ENCODE results near the gene TNK1. TPM values are rescaled to one million over a fixed set of nuclear protein-coding genes. Genes with fewer than 3 reads are reported as not detected.

The TNK1 gene
- total RNA-seq, 1 experiment from 2014 or later = 16.8 TPM

DNA sequence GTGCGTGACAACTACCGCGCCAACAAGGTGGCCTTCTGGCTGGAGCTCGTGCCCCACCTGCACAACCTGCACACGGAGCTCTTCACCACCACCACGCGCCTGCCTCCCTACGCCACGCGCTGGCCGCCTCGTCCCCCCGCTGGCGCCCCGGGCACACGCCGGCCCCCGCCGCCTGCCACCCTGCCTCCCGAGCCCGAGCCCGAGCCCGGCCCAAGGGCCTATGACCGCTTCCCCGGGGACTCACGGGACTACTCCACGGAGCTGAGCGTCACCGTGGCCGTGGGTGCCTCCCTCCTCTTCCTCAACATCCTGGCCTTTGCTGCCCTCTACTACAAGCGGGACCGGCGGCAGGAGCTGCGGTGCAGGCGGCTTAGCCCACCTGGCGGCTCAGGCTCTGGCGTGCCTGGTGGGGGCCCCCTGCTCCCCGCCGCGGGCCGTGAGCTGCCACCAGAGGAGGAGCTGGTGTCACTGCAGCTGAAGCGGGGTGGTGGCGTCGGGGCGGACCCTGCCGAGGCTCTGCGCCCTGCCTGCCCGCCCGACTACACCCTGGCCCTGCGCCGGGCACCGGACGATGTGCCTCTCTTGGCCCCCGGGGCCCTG, 36.3 kb downstream of the TNK1 start:
- peaks cover 0 to 3% of the 10 kb centered on the region in 2 experiments; a peak in 1 of 4 replicates for H3K36me3 ChIP-seq (ENCODE audit: control insufficient read depth in 1 of 2, insufficient read depth in 2 of 2, low read length in 2 of 2)
- POLR2A ChIA-PET = interaction anchor here (0.6 kb wide), 1 partner anchor 13 kb away, joined by 6 read pairs; the partner anchor contains the start of gene TMEM256
- H4K20me1 ChIP-seq (ENCODE audit: insufficient read depth) = no peaks in the 10 kb centered on the region
- no peak for DNase-seq (ENCODE audit: low read depth, low spot score)
- no peaks in the 10 kb centered on the region for H3K79me2 ChIP-seq (ENCODE audit: insufficient read depth, low read length)
- H3K4me2 ChIP-seq (ENCODE audit: low read length) = no peak overlapping the region
- H3K9me3 ChIP-seq (ENCODE audit: control insufficient read depth in 1 of 2, insufficient read depth in 1 of 2, low read depth in 1 of 2, low read length in 2 of 2) = no peaks in the 10 kb centered on the region
- H3K4me1 ChIP-seq (ENCODE audit: control insufficient read depth in 1 of 2, insufficient read depth in 2 of 2, low read length in 2 of 2) = peaks cover 0 to 3% of the 10 kb centered on the region in 2 experiments; a peak in 1 of 4 replicates
- BruUV-seq (replicated peaks) = no TSS peak
- no peaks in the 10 kb centered on the region for H3K9me2 ChIP-seq (ENCODE audit: insufficient read depth)
- H3K27me3 ChIP-seq (ENCODE audit: insufficient read depth, low read length) = no peaks in the 10 kb centered on the region
- H3K4me3 ChIP-seq (replicated peaks in 1 of 2; ENCODE audit: low read depth in 1 of 2, low read length in 2 of 2) = no peak overlapping the region
- RAD21 ChIA-PET (ENCODE audit: low non-redundant PET in 1 of 2, low total read pairs in 2 of 2, uncharacterized antibody in 2 of 2, unreplicated experiment in 2 of 2) = no interaction called here
- no peak overlapping the region for H3K9ac ChIP-seq (ENCODE audit: low read length)
- H2AFZ ChIP-seq (ENCODE audit: low read depth, low read length, poor library complexity, severe bottlenecking) = no peak overlapping the region
- CTCF ChIA-PET = no interaction called here
- H3K27ac ChIP-seq (ENCODE audit: low read depth, low read length) = no peak overlapping the region
- TF ChIP-seq YY1 (IDR thresholded peaks at IDR 0.05; ENCODE audit: extremely low read depth, insufficient replicate concordance, low read depth, low read length) (no peak), TCF7L2 (IDR thresholded peaks at IDR 0.05; ENCODE audit: borderline replicate concordance, extremely low read depth, insufficient read depth, insufficient read length) (no peak), ELF1 (IDR thresholded peaks at IDR 0.05; ENCODE audit: borderline replicate concordance, low read depth) (no peak), POLR2AphosphoS5 (IDR thresholded peaks at IDR 0.05; ENCODE audit: low read depth, low read length) (no peak), CEBPB (IDR thresholded peaks at IDR 0.05; ENCODE audit: low read depth) (no peak), CBX3 (IDR thresholded peaks at IDR 0.05; ENCODE audit: low read depth) (no peak), ZNF274 (IDR thresholded peaks at IDR 0.05; ENCODE audit: low read depth, low read length) (no peak)
- TF ChIP-seq, protein P1, sequence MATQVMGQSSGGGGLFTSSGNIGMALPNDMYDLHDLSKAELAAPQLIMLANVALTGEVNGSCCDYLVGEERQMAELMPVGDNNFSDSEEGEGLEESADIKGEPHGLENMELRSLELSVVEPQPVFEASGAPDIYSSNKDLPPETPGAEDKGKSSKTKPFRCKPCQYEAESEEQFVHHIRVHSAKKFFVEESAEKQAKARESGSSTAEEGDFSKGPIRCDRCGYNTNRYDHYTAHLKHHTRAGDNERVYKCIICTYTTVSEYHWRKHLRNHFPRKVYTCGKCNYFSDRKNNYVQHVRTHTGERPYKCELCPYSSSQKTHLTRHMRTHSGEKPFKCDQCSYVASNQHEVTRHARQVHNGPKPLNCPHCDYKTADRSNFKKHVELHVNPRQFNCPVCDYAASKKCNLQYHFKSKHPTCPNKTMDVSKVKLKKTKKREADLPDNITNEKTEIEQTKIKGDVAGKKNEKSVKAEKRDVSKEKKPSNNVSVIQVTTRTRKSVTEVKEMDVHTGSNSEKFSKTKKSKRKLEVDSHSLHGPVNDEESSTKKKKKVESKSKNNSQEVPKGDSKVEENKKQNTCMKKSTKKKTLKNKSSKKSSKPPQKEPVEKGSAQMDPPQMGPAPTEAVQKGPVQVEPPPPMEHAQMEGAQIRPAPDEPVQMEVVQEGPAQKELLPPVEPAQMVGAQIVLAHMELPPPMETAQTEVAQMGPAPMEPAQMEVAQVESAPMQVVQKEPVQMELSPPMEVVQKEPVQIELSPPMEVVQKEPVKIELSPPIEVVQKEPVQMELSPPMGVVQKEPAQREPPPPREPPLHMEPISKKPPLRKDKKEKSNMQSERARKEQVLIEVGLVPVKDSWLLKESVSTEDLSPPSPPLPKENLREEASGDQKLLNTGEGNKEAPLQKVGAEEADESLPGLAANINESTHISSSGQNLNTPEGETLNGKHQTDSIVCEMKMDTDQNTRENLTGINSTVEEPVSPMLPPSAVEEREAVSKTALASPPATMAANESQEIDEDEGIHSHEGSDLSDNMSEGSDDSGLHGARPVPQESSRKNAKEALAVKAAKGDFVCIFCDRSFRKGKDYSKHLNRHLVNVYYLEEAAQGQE (IDR thresholded peaks at IDR 0.05; ENCODE audit: low read depth) = no peak
- TF ChIP-seq, protein P2, sequence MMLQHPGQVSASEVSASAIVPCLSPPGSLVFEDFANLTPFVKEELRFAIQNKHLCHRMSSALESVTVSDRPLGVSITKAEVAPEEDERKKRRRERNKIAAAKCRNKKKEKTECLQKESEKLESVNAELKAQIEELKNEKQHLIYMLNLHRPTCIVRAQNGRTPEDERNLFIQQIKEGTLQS (IDR thresholded peaks at IDR 0.05) = no peak
- TF ChIP-seq, protein P3, sequence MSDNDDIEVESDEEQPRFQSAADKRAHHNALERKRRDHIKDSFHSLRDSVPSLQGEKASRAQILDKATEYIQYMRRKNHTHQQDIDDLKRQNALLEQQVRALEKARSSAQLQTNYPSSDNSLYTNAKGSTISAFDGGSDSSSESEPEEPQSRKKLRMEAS (IDR thresholded peaks at IDR 0.05) = no peak
- intact Hi-C loops (cut with micrococcal nuclease) = no loop called here
- no peak for ATAC-seq

Measured in HCT116 (cell line).